ENCODE measurements around the gene HTR4.

Gene HTR4

GRCh38 chr5:148445578-148445977 is 208.7 kb downstream of the HTR4 start:
- TF ChIP-seq CTCF (conservative IDR thresholded peaks at IDR 0.05; ENCODE audit: low read depth, low read length): no peak
- DNase-seq (ENCODE audit: low read depth): no peak
- H3K4me3 ChIP-seq (ENCODE audit: low read length): no peak overlapping the region

GRCh38 chr5:148443998-148444397 is 210.3 kb downstream of the HTR4 start:
- peak; percentile 59 for TF ChIP-seq CTCF (conservative IDR thresholded peaks at IDR 0.05; ENCODE audit: low read depth, low read length)
- no peak for DNase-seq (ENCODE audit: low read depth)
- H3K4me3 ChIP-seq (ENCODE audit: low read length): no peak overlapping the region

- no peak for DNase-seq (ENCODE audit: low read depth)
- TF ChIP-seq CTCF (conservative IDR thresholded peaks at IDR 0.05; ENCODE audit: low read depth, low read length): no peak
- H3K4me3 ChIP-seq (ENCODE audit: low read length): no peak overlapping the region
Measured at GRCh38 chr5:148443241-148443640, 211.1 kb downstream of the HTR4 start.

- H3K4me3 ChIP-seq (ENCODE audit: low read length): no peak overlapping the region
- no peak for DNase-seq (ENCODE audit: low read depth)
- no peak for TF ChIP-seq CTCF (conservative IDR thresholded peaks at IDR 0.05; ENCODE audit: low read depth, low read length)
Measured at GRCh38 chr5:148438933-148439332, 215.4 kb downstream of the HTR4 start.

- TF ChIP-seq CTCF (conservative IDR thresholded peaks at IDR 0.05; ENCODE audit: low read depth, low read length): no peak
Measured at GRCh38 chr5:148437249-148437648, 217.1 kb downstream of the HTR4 start.

GRCh38 chr5:148436029-148436428 is 218.3 kb downstream of the HTR4 start:
- DNase-seq (ENCODE audit: low read depth): no peak
- H3K4me3 ChIP-seq (ENCODE audit: low read length): no peak overlapping the region
- no peak for TF ChIP-seq CTCF (conservative IDR thresholded peaks at IDR 0.05; ENCODE audit: low read depth, low read length)

More at GRCh38 chr5:148437249-148437648, 217.1 kb downstream of the HTR4 start:
- DNase-seq (ENCODE audit: low read depth): no peak
- H3K4me3 ChIP-seq (ENCODE audit: low read length): no peak overlapping the region

- no peak overlapping the region for H3K4me3 ChIP-seq (ENCODE audit: low read length)
- TF ChIP-seq CTCF (conservative IDR thresholded peaks at IDR 0.05; ENCODE audit: low read depth, low read length): no peak
- DNase-seq (ENCODE audit: low read depth): no peak
Measured at GRCh38 chr5:148433826-148434225, 220.5 kb downstream of the HTR4 start.
